ENCODE measurements around the gene C16orf87.

DNA sequence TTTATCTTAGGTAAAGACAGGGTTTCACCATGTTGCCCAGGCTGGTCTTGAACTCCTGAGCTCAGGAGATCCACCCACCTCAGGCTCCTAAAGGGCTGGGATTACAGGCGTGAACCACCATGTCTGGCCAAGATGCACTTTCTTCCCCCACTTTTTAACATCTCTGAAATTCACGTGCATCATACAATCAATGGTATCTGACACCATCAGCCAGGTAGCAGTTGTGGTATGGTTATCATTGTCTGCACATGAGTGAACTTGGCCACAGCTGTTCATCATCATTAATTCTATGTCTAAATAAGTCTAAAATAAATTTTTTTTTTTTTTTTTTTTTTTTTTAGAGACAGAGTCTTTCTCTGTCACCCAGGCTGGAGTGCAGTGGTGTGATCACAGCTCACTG, 48.7 kb downstream of the C16orf87 start:
- TF ChIP-seq FOXM1 (IDR thresholded peaks at IDR 0.05; ENCODE audit: borderline replicate concordance) (no peak), FOXA1 (IDR thresholded peaks at IDR 0.05) (no peak), SP1 (IDR thresholded peaks at IDR 0.05) (no peak), ARNT (IDR thresholded peaks at IDR 0.05) (no peak), BHLHE40 (IDR thresholded peaks at IDR 0.05; ENCODE audit: borderline replicate concordance) (no peak), NFRKB (IDR thresholded peaks at IDR 0.05) (no peak), TARDBP (IDR thresholded peaks at IDR 0.05) (no peak), LEF1 (IDR thresholded peaks at IDR 0.05; ENCODE audit: borderline replicate concordance) (no peak), FOXK2 (IDR thresholded peaks at IDR 0.05) (no peak), ELF4 (IDR thresholded peaks at IDR 0.05) (no peak), CTBP1 (IDR thresholded peaks at IDR 0.05; ENCODE audit: borderline replicate concordance) (no peak)
